ENCODE results near the gene SNTB2. TPM values are rescaled to one million over a fixed set of nuclear protein-coding genes. Genes with fewer than 3 reads are reported as not detected.

The SNTB2 gene
- total and polyA plus RNA-seq, 2 of the 13 experiments (the other 11 are each of a cell fraction or from before 2014, with no cell fraction given), result 11.5 to 19.2 TPM

DNA sequence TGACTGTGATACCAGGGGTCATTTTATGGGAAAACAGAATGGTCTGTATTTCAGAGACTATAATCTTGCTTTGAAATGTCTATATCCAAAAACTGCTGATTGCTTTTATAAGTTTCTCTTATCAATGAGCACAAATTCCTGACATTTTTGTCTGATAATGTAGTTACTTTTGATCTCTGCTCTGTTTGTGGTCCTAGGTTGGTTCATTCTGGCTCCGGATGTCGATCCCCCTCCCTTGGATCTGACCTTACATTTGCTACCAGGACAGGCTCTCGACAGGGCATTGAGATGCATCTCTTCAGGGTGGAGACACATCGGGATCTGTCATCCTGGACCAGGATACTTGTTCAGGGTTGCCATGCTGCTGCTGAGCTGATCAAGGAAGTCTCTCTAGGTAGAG, 96.9 kb downstream of the SNTB2 start:
- Histone ChIP-seq H3K9me3 (ENCODE audit: low read length) (no peaks in the 10 kb centered on the region), H3K27me3 (ENCODE audit: control insufficient read depth in 1 of 2, insufficient read depth in 2 of 2, low read length in 2 of 2) (no peaks in the 10 kb centered on the region), H3K79me2 (ENCODE audit: insufficient read depth, low read length) (no peaks in the 10 kb centered on the region), H3K36me3 (replicated peaks in 1 of 2; ENCODE audit: control insufficient read depth in 1 of 2, insufficient read depth in 2 of 2, low read length in 2 of 2) (peaks cover 4 to 21% of the 10 kb centered on the region in 2 experiments), H3K27ac (ENCODE audit: extremely low read length, insufficient read depth, low read length) (no peak overlapping the region), H3K4me2 (ENCODE audit: low read depth, low read length) (no peak overlapping the region), H3K4me1 (ENCODE audit: insufficient read depth, low read length) (peaks cover 8% of the 10 kb centered on the region; the same call in 1 of the 2 replicates), H3K4me3 (replicated peaks in 1 of 3; ENCODE audit: insufficient read depth in 1 of 3, low read depth in 2 of 3, low read length in 3 of 3) (no peak overlapping the region), H2AFZ (ENCODE audit: low read length) (no peak overlapping the region), H4K20me1 (ENCODE audit: insufficient read depth, low read length) (no peaks in the 10 kb centered on the region), H3K9ac (ENCODE audit: insufficient read depth, low read depth, low read length) (no peak overlapping the region)
- ATAC-seq (peak; percentile 64), FAIRE-seq (no peak), DNase-seq (ENCODE audit: low spot score) (peak; percentile 54)
- POLR2A ChIA-PET, result interaction anchor here (1.1 kb wide), 1 partner anchor 97 kb away, joined by 3 read pairs; the partner anchor contains the start of gene SNTB2
- TF ChIP-seq SNAPC2 (CRISPR knock-in tag; IDR thresholded peaks at IDR 0.05) (no peak), GFI1 (CRISPR knock-in tag; IDR thresholded peaks at IDR 0.05; ENCODE audit: borderline replicate concordance) (no peak), SMARCC2 (IDR thresholded peaks at IDR 0.05) (no peak), NONO (IDR thresholded peaks at IDR 0.05) (no peak), NONO (CRISPR knock-in tag; conservative IDR thresholded peaks at IDR 0.05) (no peak), NKX3-1 (CRISPR knock-in tag; IDR thresholded peaks at IDR 0.05) (no peak), ZNF780A (CRISPR knock-in tag; IDR thresholded peaks at IDR 0.05) (no peak), ZNF3 (CRISPR knock-in tag; IDR thresholded peaks at IDR 0.05) (no peak), FLYWCH1 (CRISPR knock-in tag; IDR thresholded peaks at IDR 0.05) (no peak), PAWR (CRISPR knock-in tag; IDR thresholded peaks at IDR 0.05; ENCODE audit: borderline replicate concordance) (no peak), ZNF816 (CRISPR knock-in tag; IDR thresholded peaks at IDR 0.05; ENCODE audit: borderline replicate concordance) (no peak), PCBP2 (optimal IDR thresholded peaks at IDR 0.05; ENCODE audit: low read depth, low read length, poor library complexity, severe bottlenecking) (no peak)
- TF ChIP-seq, protein P1, sequence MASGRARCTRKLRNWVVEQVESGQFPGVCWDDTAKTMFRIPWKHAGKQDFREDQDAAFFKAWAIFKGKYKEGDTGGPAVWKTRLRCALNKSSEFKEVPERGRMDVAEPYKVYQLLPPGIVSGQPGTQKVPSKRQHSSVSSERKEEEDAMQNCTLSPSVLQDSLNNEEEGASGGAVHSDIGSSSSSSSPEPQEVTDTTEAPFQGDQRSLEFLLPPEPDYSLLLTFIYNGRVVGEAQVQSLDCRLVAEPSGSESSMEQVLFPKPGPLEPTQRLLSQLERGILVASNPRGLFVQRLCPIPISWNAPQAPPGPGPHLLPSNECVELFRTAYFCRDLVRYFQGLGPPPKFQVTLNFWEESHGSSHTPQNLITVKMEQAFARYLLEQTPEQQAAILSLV (CRISPR knock-in tag; IDR thresholded peaks at IDR 0.05; ENCODE audit: borderline replicate concordance), result no peak
- WGBS (ENCODE audit: low lambda C conversion rate), result 64% methylated on average over 4 of the region's 4 CpGs
- CTCF ChIA-PET (ENCODE audit: low intra/inter-chr PET ratio, low total read pairs), result no interaction called here
- intact Hi-C loops (cut with micrococcal nuclease; ENCODE audit: unreplicated experiment) (no loop called here), in situ Hi-C loops (cut with HindIII; ENCODE audit: extremely low pct_ligation_motif_present, low pct_unique_long_range_greater_than_20kb) (no loop called here)
- no TSS peak for BruUV-seq (replicated peaks)
